ENCODE measurements around the gene GABPB2. TPM values are rescaled to one million over a fixed set of nuclear protein-coding genes. Genes with fewer than 3 reads are reported as not detected.

GABPB2 gene
- 14.1 TPM for total RNA-seq
- long read RNA-seq, partial matches to known transcripts, result 0 of 10 reads
- long read RNA-seq, other reads (novel, unspliced or antisense), result 10 of 10 reads

DNA sequence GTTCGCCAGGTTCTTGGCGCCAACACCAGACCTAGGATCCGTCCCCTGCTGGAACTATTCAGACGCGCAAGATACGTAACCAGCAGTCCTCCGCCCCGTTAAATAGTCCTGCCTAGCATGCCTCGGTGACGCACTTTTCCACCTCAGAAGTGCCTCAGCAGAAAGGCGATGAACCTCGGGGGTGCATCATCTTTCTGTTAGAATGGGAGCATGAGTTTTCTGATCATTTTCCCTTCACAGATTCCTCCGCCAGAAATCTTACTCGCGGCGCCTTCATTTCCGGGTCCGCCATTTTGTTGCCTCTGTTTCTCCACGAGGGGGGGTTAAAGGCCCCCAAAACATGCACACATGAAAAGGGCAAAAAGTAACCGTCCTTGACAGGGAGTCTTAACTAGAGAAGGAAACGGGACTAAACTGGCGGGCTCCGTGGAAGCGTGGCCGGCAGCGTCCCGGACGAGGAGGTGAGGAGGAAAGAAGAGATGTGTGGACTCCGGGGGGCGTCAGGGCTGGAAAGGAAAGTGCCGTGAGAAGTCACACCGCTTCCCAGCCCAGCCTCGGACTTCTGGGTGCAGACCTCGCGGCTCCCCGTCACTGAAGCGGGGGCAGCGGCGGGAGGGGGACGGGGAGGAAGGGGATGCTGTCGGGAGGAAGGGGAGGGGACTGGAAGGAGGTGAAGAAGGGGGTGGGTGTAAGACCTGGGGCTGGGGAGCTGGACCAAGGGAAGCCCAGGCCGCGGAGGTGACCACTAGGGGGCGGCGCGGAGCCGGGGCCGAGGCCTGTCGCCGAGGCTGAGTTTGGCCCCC is at the start of gene GABPB2:
Gene GABPB2, plus strand, starts transcription at position 288 of the 803 bp plus-strand sequence. CDS start 17,429 bp downstream, outside the sequence.
- ATAC-seq (peak; percentile 96 to 98), DNase-seq (peak; percentile 93)
- Histone ChIP-seq H3K9me3 (no peaks in the 10 kb centered on the region), H3K27me3 (ENCODE audit: low read depth) (no peaks in the 10 kb centered on the region), H3K4me3 (peak within 1 kb of the TSS; percentile 88), H3K36me3 (no peaks in the 10 kb centered on the region), H3K27ac (peak within 1 kb of the TSS; percentile 97), H3K4me1 (peaks cover 22% of the 10 kb centered on the region)
- intact Hi-C loops (cut with DNase I), result no loop called here
- TF ChIP-seq, protein P1, sequence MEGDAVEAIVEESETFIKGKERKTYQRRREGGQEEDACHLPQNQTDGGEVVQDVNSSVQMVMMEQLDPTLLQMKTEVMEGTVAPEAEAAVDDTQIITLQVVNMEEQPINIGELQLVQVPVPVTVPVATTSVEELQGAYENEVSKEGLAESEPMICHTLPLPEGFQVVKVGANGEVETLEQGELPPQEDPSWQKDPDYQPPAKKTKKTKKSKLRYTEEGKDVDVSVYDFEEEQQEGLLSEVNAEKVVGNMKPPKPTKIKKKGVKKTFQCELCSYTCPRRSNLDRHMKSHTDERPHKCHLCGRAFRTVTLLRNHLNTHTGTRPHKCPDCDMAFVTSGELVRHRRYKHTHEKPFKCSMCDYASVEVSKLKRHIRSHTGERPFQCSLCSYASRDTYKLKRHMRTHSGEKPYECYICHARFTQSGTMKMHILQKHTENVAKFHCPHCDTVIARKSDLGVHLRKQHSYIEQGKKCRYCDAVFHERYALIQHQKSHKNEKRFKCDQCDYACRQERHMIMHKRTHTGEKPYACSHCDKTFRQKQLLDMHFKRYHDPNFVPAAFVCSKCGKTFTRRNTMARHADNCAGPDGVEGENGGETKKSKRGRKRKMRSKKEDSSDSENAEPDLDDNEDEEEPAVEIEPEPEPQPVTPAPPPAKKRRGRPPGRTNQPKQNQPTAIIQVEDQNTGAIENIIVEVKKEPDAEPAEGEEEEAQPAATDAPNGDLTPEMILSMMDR (IDR thresholded peaks at IDR 0.05), result peak; percentile 91

DNA sequence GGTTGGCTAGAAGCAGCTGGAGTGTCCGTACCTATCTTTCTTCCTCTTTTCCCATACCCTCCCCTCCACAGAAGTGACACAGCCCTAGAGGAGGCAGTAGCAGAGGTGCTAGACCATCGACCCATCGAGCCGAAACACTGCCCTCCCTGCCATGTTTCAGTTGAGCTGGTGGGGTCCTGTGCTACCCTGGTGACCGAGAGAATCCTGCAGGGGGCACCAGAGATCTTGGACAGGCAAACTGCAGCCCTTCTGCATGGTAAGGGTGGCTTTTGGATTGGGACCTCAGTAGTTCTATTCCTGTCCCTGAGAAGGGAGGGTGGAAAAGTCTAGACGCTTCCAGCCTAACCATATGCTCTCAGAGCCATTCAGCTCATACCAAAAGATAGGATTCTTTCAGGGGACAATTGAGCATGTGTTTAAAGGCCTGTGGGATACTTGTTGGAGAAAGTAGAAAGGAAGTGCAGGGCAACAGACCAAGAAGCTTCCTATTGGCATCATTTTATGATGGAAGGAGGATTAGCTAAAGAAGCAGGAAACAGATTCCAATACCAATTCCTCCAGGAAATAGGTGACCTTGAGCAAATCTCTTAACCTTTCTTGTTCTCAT is 45.9 kb upstream of the GABPB2 start:
- Histone ChIP-seq H3K27ac (no peak overlapping the region), H3K4me1 (no peaks in the 10 kb centered on the region), H3K9me3 (no peaks in the 10 kb centered on the region), H3K27me3 (ENCODE audit: low read depth) (no peaks in the 10 kb centered on the region), H3K4me3 (no peak overlapping the region), H3K36me3 (peaks cover 65% of the 10 kb centered on the region)
- intact Hi-C loops (cut with DNase I), result no loop called here
- TF ChIP-seq, protein P1 (IDR thresholded peaks at IDR 0.05), result peak; percentile 80
- ATAC-seq (peak; percentile 95 to 96), DNase-seq (peak; percentile 84)

DNA sequence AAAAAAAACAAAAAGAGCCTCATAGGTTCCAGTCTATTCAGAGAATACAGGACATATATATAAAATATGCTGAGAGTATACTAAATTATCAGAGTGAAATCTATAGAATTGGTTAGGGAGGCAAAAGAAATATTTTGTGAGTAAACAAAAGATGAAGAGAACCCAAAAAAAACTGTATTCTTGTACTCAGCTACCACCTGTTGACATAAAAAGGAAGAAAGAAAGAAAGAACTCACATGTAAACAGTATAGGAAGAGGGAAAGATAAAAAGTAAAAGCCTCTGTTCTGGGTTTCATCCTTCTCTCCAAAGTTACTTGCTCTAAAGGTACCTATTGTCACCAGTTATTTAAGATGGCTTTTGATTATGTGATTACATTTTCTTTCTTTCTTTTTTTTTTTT is 44.1 kb upstream of the GABPB2 start:
- intact Hi-C loops (cut with DNase I), result no loop called here
- Histone ChIP-seq H3K27ac (no peak overlapping the region), H3K4me3 (no peak overlapping the region), H3K9me3 (no peaks in the 10 kb centered on the region), H3K4me1 (no peaks in the 10 kb centered on the region), H3K36me3 (peaks cover 70% of the 10 kb centered on the region), H3K27me3 (ENCODE audit: low read depth) (no peaks in the 10 kb centered on the region)
- ATAC-seq (no peak), DNase-seq (no peak)
- TF ChIP-seq, protein P1 (IDR thresholded peaks at IDR 0.05), result no peak

DNA sequence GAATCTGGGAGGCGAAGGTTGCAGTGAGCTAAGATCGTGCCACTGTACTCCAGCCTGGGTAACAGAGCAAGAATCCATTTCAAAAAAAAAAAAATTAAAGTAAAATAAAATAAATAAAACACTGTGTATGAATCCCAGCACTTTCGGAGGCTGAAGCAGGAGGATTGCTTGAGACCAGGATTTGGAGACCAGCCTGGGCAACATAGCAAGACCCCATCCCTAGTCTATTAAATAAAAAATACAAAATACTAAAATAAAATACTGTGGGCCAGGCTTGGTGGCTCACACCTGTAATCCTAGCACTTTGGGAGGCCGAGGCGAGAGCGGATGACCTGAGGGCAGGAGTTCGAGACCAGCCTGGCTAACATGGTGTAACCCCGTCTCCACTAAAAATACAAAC is 38.4 kb upstream of the GABPB2 start:
- ATAC-seq (no peak), DNase-seq (no peak)
- Histone ChIP-seq H3K27ac (no peak overlapping the region), H3K27me3 (ENCODE audit: low read depth) (no peaks in the 10 kb centered on the region), H3K4me1 (no peaks in the 10 kb centered on the region), H3K9me3 (no peaks in the 10 kb centered on the region), H3K36me3 (peaks cover 70% of the 10 kb centered on the region), H3K4me3 (no peak overlapping the region)
- intact Hi-C loops (cut with DNase I), result no loop called here
- TF ChIP-seq, protein P1 (IDR thresholded peaks at IDR 0.05), result no peak

DNA sequence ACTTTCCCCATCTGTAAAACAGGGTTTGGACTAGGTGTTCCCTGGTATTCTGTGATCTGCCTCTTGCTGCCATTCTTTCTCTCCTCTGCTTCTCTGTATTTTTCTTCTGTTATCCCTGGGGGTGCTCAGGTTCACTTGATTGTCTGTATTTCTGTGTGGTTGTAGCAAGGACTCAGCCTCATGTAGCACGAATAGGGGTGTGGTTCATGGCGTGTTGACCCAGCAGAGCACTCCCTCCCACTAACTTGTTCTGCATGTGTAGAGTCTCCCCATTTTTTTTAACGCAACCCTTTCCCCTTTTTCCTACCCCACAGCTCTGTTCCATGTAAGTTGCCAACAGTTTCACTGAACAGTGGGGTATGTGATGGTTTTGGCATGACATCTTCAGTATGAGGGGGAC is 35.4 kb upstream of the GABPB2 start:
- Histone ChIP-seq H3K27me3 (ENCODE audit: low read depth) (no peaks in the 10 kb centered on the region), H3K4me3 (no peak overlapping the region), H3K9me3 (no peaks in the 10 kb centered on the region), H3K27ac (no peak overlapping the region), H3K4me1 (no peaks in the 10 kb centered on the region), H3K36me3 (peaks cover 44% of the 10 kb centered on the region)
- ATAC-seq, result no peak
- intact Hi-C loops (cut with DNase I), result no loop called here
- TF ChIP-seq, protein P1 (IDR thresholded peaks at IDR 0.05), result no peak
- no peak for DNase-seq

All from lower lobe of right lung (tissue), 2 donors.